Measurements from ENCODE around the gene ATG12.
"Not testable (repeated sequence)": the region's sequence is repeated elsewhere in the genome, so short reads cannot be mapped to it uniquely, and the experiment has no call there.

The ATG12 gene

GRCh38 chr5:115841382-115842088 is at the start of gene ATG12, which contains the start of gene AP3S1:
Gene ATG12 (minus strand): TSS chr5:115841565. CDS start chr5:115841552, 13 bp downstream.
Gene AP3S1 (plus strand): TSS chr5:115841935. CDS start chr5:115842038, 103 bp downstream.
- peak; percentile 84 to 89 for DNase-seq

DNA sequence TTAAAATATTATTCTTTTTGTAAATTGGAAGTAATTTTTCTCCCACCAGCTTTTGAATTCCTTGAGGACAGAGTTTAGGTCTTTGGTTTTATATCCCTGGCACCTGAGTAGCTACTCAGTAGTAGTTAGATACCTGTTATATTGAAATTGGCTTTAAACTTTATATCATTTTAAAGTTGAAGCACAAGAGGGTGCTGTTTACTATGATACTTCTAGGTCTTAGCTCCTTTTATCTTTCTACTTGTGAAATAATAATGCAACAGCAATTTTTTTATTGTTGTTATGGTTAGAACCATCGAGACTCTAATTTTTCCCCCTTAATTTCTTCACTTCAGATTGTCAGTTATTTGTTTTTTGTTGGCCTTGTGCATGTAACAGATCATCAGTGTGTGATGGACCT is 46.7 kb upstream of the ATG12 start:
- DNase-seq = peak; percentile 36 to 48

DNA sequence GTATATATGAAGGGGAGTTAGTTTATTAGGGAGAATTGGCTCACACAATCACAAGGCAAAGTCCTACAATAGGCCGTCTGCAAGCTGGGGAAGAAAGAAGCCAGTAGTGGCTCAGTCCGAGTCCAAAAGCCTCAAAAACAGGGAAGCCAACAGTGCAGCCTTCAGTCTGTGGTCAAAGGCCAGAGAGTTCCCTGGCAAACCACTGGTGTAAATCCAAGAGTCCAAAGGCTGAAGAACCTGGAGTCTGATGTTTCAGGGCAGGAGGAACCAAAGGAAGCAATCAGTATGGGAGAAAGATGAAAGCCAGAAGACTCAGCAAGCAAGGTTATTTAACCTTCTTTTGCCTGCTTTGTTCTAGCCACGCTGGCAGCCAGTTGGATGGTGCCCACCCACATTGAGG is 43.8 kb upstream of the ATG12 start:
- not testable (repeated sequence) for DNase-seq

- DNase-seq = no peak
Measured at GRCh38 chr5:115884704-115885103, 43.3 kb upstream of the ATG12 start.

- not testable (repeated sequence) for DNase-seq
Measured at GRCh38 chr5:115882434-115882833, 41.1 kb upstream of the ATG12 start.

- not testable (repeated sequence) for DNase-seq
Measured at GRCh38 chr5:115877342-115877741, 36.0 kb upstream of the ATG12 start.

- no peak for DNase-seq
Measured at GRCh38 chr5:115875447-115875846, 34.1 kb upstream of the ATG12 start.

- no peak for DNase-seq
Measured at GRCh38 chr5:115873392-115873791, 32.0 kb upstream of the ATG12 start.

- no peak for DNase-seq
Measured at GRCh38 chr5:115872447-115872846, 31.1 kb upstream of the ATG12 start.

DNA sequence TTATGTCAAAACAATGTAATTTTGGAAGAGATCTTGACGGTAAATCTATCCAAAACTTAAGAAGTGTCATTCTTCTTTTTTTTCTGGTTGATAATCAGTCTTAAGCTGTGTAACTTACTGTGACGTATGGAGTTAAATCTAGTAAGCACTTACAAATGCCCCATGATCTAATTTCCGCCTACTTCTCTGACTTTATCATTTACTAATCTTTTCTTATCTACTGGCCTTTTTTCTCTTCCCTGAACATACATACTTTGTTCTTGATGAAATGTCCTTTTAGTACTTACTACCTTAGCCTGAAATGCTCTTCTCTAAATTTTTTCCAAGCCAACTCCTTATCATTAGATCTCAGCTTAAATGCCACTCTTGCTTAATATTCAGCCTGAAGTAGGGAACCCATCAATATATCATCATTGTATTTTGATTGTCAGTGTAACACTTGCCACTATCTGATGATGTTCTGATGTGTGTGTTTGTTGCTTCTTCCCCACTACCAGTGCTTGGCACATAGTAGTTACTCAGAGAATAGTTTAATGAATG is 28.0 kb upstream of the ATG12 start:
- no peak for DNase-seq

DNA sequence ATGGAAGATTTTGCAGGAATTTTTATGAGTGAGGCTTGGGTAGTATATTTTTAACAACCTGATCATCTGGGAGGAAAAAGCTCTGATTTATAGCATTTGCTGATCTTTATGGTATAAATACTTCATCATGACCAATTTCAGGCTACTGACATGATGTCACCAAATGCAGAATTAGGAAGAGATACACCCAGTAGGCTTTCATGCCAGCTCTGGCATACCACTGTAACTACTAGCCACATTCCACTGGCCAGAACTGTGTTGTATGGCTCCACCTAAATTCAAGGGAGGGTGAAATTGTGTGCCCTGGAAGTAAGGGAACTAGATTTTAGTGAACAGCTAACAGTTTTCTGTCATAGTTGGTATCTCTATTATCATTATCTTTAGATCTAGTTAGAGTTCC is 18.0 kb upstream of the ATG12 start:
- no peak for DNase-seq

GRCh38 chr5:115858396-115858795 is 17.0 kb upstream of the ATG12 start:
- no peak for DNase-seq

GRCh38 chr5:115857626-115858349 is 16.4 kb upstream of the ATG12 start:
- no peak for DNase-seq

DNA sequence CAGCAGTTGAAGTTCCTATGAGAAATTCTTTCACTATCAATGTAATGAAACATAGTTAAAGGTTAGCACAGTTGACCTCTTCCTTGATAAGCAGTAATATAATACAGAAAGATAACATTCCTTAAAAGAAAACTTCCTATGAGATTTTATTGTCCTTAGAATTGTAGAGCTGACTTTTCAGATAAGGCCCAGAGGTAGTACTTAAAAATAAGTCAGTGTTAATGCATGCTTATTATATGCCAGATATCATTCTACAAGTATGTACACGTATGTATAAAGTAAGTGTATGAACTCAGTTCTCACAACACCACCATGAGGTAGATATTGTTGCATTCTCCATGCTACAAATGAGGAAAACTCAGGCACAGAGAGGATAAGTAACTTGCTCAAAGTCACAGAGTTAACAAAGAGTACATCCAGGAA is 15.7 kb upstream of the ATG12 start:
- DNase-seq = no peak

GRCh38 chr5:115855959-115856358 is 14.6 kb upstream of the ATG12 start:
- DNase-seq = peak; percentile 80

DNA sequence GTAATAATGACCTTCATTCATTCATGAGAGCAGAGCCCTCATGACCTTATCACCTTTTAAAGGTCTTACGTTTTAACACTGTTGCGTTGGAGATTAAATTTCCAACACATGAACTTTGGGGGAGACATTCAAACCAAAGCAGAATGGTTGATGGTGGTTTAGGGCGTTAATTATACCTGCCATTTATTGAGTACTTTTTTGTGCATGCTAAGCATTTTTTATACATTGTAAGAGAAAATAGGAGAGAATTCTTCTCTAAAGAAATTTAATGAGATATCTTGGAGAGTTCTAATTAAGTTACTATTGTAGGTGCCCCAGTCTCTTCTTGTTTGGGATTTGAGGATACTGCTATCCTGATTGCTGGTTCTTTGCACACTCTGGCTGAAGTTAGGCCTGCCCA is 12.8 kb upstream of the ATG12 start:
- DNase-seq = no peak

- no peak for DNase-seq
Measured at GRCh38 chr5:115850744-115851416, 9.5 kb upstream of the ATG12 start.

- DNase-seq = no peak
Measured at GRCh38 chr5:115849258-115849798, 8.0 kb upstream of the ATG12 start.

DNA sequence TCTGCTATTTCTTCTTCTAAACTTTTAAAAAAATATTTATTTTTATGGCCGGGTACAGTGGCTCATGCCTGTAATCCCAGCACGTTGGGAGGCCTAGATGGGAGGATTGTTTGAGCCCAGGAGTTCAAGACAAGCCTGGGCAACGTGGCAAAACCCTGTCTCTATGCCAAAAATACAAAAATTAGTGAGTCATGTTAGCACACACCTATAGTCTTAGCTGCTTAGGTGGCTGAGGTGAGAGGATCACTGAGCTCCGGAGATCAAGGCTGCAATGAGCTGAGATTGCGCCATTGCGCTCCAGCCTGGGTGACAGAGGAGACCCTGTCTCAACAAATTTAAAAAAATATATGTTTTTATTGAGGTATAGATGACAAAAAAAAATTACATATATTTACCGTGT is 5.9 kb upstream of the ATG12 start:
- no peak for DNase-seq

DNA sequence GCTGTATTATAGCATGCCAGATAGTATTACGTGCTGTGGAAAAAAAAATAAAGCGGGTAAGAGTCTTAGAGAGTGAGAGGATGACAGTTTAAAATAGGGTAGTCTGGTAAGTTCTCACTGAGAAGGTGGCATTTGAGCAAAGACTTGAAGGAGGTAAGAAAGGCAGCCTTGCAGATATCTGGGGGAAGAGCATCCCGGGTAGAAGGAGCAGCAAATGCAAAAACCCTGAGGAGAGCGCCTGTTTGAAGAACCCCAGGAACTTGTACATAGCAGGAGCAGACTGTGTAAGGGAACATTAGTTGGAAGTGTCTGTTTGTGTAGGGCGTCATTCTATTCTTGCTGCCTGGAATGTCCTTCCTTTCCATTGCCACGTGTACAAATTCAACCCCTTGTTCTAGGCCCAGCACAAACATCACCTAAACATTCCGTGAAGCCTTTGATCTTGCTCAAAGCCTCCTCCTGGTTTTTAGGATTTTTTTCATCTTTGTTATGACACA is 3.0 kb upstream of the ATG12 start:
- no peak for DNase-seq

DNA sequence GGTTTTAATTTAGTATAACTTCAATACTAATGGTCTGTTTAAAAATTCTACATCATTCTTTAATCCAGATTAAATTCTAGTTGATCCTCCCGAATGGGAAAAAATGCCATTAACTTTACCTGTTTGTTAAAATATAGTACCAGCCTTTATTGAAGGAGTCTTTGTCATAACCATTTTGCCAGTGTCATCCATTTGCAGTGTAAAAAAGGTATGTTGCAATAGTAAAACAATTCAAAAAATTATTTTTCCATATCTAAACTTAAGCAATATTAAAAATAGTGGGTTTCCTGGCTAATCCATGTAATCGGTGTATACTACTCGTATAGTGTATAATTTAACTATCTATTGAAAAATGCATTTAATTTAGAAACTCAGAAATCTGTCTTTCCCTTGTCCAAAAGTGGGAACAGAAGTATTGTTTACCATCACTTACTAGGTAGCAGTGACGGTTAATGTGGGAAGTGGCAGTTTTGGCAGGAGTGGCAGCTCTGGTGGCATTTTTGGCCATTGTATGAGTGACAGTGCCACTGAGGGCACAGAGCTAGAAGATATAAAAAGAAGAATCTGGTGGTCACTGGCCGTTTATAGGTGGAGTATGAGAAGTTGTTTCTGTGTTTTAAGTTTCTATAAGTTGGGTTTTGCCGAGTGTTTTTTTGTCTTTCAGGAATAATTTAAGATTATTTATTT is 2.2 kb upstream of the ATG12 start:
- peak; percentile 29 to 31 for DNase-seq

- no peak for DNase-seq
Measured at GRCh38 chr5:115842952-115843351, 1.6 kb upstream of the ATG12 start.
